PFSK-1 (cell line): ENCODE data around the gene CDKL1.

ENCODE experiments used
- FOXP2 ChIP-seq: optimal IDR thresholded peaks from 2 replicates; pipeline ENCODE3; 2011; ENCODE audit warnings: borderline replicate concordance, control low read depth, inconsistent platforms; ENCODE audit not compliant: insufficient read depth; ENCODE audit errors: extremely low read length, extremely low read depth
- POLR2AphosphoS5 ChIP-seq: IDR thresholded peaks from 2 replicates; pipeline ENCODE4 v1.6.1; 2012; ENCODE audit warnings: low read depth, mild to moderate bottlenecking, control low read depth, low read length, moderate library complexity
- REST ChIP-seq, 2 experiments: IDR thresholded peaks; 2 replicates each; pipeline versions ENCODE4 v1.6.1 to v1.8.0; 2011 to 2012; ENCODE audit warnings: low read depth in 2 of 2, low read length in 2 of 2, control low read depth in 1 of 2, inconsistent platforms in 1 of 2, mild to moderate bottlenecking in 1 of 2, moderate library complexity in 1 of 2; ENCODE audit not compliant: insufficient read depth in 1 of 2
- SIN3A ChIP-seq: IDR thresholded peaks from 2 replicates; pipeline ENCODE4 v1.6.1; 2012; ENCODE audit warnings: mild to moderate bottlenecking, low read length, moderate library complexity, borderline replicate concordance; ENCODE audit not compliant: insufficient read depth
- TAF1 ChIP-seq: IDR thresholded peaks from 2 replicates; pipeline ENCODE4 v1.6.1; 2012; ENCODE audit warnings: low read length, control low read depth, borderline replicate concordance; ENCODE audit not compliant: insufficient read depth

DNA sequence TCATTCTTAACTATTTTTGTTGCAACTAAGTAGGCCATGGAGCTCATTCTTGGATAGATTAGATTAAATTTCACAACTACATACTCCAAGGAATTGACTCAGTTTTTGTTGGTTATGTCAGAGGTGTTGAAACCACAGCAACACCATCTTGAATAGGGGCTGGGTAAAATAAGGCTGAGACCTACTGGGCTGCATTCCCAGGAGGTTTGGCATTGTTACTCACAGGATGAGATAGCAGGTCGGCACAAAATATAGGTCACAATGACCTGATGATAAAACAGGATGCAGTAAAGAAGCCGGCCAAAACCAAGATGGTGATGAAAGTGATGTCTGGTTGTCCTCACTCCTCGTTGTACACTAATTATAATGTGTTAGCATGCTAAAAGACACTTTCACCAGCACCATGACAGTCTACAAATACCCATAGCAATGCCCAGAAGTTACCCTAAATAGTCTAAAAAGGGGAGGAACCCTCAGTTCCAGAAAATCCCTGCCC lies 63.6 kb downstream of the CDKL1 start:
- no peak for TF ChIP-seq POLR2AphosphoS5
- TF ChIP-seq TAF1 = no peak
- TF ChIP-seq REST (IDR thresholded peaks at IDR 0.05; ENCODE audit: insufficient read depth in 1 of 2, low read depth in 2 of 2, low read length in 2 of 2) = no peak
- no peak for TF ChIP-seq FOXP2
- TF ChIP-seq SIN3A = no peak
